Anterior cingulate cortex (tissue), 58 donors: ENCODE data around the gene C9orf72.
"Not testable (repeated sequence)": the region's sequence is repeated elsewhere in the genome, so short reads cannot be mapped to it uniquely, and the experiment has no call there.

ENCODE experiments used
- DNase-seq, 58 donors: peaks; one replicate each; lab custom pipeline; 2025; lab: John Stamatoyannopoulos, UW

The C9orf72 gene

DNA sequence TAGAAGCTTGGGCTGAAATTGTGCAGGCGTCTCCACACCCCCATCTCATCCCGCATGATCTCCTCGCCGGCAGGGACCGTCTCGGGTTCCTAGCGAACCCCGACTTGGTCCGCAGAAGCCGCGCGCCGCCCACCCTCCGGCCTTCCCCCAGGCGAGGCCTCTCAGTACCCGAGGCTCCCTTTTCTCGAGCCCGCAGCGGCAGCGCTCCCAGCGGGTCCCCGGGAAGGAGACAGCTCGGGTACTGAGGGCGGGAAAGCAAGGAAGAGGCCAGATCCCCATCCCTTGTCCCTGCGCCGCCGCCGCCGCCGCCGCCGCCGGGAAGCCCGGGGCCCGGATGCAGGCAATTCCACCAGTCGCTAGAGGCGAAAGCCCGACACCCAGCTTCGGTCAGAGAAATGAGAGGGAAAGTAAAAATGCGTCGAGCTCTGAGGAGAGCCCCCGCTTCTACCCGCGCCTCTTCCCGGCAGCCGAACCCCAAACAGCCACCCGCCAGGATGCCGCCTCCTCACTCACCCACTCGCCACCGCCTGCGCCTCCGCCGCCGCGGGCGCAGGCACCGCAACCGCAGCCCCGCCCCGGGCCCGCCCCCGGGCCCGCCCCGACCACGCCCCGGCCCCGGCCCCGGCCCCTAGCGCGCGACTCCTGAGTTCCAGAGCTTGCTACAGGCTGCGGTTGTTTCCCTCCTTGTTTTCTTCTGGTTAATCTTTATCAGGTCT is at the start of gene C9orf72:
Gene C9orf72, minus strand, starts transcription at position 564 of the 716 bp plus-strand sequence. CDS start 6,361 bp downstream, outside the sequence.
- peak in 56 of 58 donors; percentile 61 to 99 (median 86) for DNase-seq

DNA sequence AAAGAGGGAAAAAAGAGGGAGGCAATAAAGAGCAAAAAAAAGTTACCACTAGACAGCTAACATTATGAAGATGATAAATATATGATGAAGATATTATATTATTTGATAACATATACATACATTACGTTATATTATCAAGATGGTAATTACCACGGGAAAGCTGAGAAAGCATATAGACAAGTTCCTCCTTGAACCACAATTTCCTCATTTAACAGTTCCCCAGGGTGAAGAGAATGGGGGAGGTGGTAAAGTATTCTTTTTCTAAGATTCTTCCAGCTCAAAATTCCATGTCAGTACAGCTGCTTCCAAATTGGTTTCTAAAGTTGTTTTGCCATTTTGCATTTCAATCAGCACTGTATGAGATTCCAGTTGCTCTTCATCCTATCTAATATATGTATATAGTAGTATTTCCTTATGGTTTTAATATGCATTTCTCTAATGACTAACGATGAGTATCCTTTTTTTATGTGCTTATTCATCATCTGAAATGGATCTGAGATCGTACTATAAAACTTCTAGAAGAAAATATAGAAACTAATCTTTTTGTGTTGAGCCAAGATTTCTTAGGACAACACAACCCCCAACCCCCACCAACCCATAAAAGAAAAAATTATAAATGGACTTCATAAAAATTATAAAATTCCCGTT is 49.5 kb upstream of the C9orf72 start:
- no peak for DNase-seq

- DNase-seq: no peak
Observed at GRCh38 chr9:27619743-27620142, 46.5 kb upstream of the C9orf72 start.

DNA sequence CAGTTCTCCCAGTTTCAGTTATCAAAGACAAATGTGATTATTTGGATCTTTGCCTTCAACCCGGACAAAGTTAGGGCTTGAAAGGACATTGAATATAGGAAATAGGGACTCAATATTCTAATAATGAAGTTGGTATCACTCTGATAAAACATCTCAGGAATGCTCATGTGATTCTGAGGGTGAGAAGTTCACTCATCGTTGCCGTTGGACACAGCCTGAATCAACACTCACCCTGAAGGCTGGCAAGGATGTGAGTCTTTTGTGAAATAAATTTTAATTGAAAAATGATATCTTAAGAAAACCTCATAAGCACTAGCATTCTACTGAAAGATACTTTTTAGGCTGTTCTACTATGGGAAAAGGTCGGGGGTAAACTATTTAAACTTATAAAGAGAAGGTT is 44.8 kb upstream of the C9orf72 start:
- DNase-seq: no peak

GRCh38 chr9:27614551-27614950 is 41.3 kb upstream of the C9orf72 start:
- no peak for DNase-seq

GRCh38 chr9:27612036-27612435 is 38.8 kb upstream of the C9orf72 start:
- not testable (repeated sequence) for DNase-seq

GRCh38 chr9:27610622-27611021 is 37.3 kb upstream of the C9orf72 start:
- no peak for DNase-seq

- no peak for DNase-seq
Observed at GRCh38 chr9:27602954-27603353, 29.7 kb upstream of the C9orf72 start.

- no peak for DNase-seq
Observed at GRCh38 chr9:27602142-27602861, 29.0 kb upstream of the C9orf72 start.

DNA sequence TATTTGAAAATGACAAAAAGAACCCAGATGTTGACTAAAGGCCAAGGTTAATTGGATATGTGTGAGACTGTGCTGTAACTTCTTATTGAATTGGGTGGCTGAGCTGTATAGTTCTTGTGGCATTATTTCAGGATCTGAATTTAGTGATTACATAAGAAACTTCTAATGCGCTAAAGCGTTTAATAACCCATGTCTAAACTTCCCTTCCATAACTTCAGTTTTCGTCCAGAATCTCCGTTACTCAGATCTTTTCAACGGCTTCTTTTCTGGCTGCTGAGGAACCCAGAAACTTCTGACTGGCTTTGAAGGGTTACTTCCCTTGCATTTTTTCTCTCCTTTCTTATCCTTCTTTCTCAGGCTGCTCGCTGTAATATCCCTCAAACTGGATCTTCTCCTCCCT is 28.1 kb upstream of the C9orf72 start:
- DNase-seq: no peak

DNA sequence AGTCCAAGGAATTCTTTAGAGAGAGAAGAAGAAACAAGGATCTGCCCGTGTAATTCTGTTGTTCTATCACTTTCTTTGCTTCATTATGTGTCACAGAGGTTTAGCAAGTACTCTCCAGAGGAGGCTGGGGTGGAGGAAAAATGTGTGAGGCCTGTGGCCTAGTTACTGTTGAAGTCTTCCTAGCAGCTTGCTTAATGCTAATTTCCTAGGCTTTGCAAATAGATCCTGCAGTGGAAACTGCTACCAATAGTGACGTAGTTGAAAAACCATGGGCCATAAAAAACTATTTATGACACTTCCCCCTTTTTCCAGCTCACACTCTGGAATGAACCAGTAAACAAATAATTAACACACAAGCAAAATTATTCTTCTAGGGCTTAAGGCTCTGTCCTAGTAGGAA is 27.0 kb upstream of the C9orf72 start:
- DNase-seq: peak in 2 of 58 donors; percentile 1

- DNase-seq: no peak
Observed at GRCh38 chr9:27599870-27600238, 26.6 kb upstream of the C9orf72 start.

DNA sequence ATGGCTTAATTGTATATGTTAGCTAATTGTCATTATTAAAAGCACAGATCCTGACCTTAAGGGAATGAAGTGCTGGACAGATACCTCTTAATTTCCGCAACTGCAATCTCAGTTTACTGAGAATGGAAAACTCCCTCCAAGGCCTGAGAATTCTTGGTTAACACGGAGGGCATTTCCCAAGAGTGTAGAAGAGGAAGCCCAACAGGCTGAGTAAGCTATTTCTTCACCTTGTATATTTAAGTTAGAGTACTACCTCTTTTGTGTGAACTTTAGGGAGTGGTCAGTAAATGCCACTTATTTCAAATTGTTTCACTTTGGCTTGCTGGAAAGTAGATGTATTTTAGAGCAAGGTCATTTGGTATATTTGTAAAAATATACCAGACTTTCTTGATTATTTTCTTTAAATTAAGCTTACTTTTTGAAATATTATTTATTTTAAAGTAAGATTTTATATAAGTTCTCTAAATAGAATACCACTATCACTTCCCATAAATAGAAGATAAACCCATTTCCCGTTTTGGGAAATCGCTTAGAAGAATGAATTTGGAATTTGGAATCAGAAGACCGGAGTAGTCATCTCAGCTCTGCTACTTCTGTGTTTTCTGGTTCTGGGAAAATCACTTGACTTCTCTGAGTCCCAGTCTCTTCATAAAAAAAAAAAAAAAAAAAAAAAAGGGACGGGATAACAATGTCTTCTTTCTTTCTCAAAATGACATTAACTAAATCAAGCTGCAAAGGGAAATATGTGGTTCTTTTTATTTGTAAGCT is 26.0 kb upstream of the C9orf72 start:
- DNase-seq: no peak

DNA sequence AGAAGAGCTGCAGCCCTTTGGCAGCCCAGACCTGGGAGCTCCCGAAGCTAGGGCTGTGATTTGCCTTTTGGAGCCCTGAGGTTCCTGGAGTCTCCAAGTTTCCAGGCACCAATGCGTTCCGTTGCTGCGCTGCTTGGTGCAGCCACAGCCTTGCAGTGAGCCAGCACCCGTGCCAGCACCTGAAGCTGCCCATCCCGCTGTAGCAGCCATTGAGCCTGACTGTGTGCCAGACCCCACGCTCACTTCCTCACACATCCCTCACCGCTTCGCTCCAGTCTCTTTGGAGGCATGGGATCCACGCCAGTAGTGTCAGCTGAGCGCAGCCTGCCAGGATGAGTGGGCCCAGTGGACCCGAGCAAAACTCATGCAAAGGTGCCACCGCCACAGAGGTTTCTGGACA is 22.5 kb upstream of the C9orf72 start:
- DNase-seq: no peak

DNA sequence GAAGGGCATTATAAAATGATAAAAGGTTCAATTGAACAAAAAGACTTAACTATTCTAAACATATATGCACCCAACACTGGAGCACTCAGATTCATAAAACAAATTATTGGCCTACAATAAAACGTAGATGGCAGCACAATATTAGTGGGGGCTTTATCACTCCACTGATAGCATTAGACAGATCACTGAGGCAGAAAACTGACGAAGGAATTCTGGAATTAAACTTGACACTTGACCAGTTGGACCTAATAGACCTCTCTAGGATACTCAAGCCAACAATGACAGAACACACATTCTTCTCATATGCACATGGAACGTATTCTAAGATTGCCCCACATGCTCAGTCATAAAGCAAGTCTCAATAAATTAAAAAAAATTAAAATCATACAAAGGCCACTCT is 18.4 kb upstream of the C9orf72 start:
- DNase-seq: no peak

DNA sequence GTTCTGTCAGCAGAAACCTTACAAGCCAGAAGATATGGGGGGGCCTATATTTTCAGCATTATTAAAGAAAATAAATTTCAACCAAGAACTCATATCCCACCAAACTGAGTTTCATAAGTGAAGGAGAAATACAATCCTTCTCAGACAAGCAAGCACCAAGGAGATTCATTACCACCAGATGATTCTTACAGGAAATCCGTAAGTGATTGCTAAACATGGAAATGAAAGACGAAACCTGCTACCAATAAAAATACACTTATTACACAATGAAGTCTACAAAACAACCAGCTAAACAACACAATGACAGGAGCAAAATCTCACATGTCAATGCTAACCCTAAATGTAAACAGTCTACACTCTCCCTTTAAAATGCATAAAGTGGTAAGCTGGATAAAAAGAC is 17.8 kb upstream of the C9orf72 start:
- no peak for DNase-seq

GRCh38 chr9:27590651-27591050 is 17.4 kb upstream of the C9orf72 start:
- no peak for DNase-seq

DNA sequence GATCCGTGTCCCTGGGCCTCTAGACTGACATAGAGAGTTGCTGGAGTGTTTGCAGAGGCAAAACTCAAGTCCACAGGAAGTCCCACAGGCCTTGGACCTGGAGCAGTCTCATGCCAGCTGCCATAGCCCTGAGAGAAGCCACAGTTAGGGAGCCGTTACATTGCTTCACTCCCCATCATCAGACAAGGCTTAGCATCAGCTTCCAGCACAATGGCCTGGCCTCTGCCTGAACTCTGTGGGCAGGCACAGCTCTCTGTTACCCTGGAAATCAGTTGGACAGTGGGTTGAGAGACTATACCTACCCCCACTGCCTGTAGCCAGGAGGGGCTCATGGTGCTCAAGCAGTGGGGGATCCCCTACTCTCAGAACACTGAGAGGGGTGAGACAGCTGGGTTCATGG is 16.2 kb upstream of the C9orf72 start:
- no peak for DNase-seq

DNA sequence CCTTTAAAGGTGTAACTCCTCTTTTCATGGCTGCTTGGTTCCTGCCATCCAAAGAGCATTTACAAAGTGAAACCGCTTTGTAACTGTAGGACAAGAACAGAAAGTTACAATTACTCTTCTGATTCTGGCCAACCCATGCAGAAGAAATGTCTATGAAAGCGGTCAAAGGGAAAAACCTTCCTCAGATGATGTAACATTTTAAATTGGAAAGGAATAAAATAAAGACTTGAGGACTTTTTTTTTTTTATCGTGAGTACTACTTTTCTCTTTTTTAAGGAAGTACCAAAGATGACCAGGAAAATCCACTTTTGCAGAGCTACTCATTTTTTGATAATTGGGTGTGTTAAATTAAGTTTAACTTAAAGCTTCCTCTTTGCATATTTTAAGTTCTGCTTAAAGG is 13.0 kb upstream of the C9orf72 start:
- DNase-seq: no peak

- DNase-seq: no peak
Observed at GRCh38 chr9:27584931-27585330, 11.7 kb upstream of the C9orf72 start.

- DNase-seq: no peak
Observed at GRCh38 chr9:27582794-27583193, 9.5 kb upstream of the C9orf72 start.
